Skeletal muscle tissue (tissue), 4 donors: ENCODE data around the gene FAM181A. TPM values are rescaled to one million over a fixed set of nuclear protein-coding genes. Genes with fewer than 3 reads are reported as not detected.

Source experiments
- H3K27ac ChIP-seq: one replicate; pipeline ENCODE4 v1.7.0; 2013; ENCODE audit warnings: mild to moderate bottlenecking, low read depth, low read length, inconsistent platforms
- H3K27me3 ChIP-seq, 3 donors: one replicate each; pipeline ENCODE4 v1.7.0; 2013; ENCODE audit warnings: low read length in 3 of 3; ENCODE audit not compliant: control insufficient read depth in 3 of 3, insufficient read depth in 3 of 3
- H3K36me3 ChIP-seq, 3 donors: one replicate each; pipeline ENCODE4 v1.7.0; 2013; ENCODE audit warnings: low read length in 3 of 3; ENCODE audit not compliant: control insufficient read depth in 3 of 3, insufficient read depth in 3 of 3
- H3K4me1 ChIP-seq, 3 donors: one replicate each; pipeline ENCODE4 v1.7.0; 2013; ENCODE audit warnings: low read length in 3 of 3, mild to moderate bottlenecking in 3 of 3; ENCODE audit not compliant: control insufficient read depth in 3 of 3, insufficient read depth in 3 of 3
- H3K4me3 ChIP-seq, 3 donors: one replicate each; pipeline ENCODE4 v1.7.0; 2013; ENCODE audit warnings: low read length in 3 of 3
- H3K9ac ChIP-seq, 3 donors: one replicate each; pipeline ENCODE4 v1.7.0; 2013; ENCODE audit warnings: low read length in 3 of 3, mild to moderate bottlenecking in 3 of 3, moderate library complexity in 2 of 3, low read depth in 1 of 3
- H3K9me3 ChIP-seq, 3 donors: one replicate each; pipeline ENCODE4 v1.7.0; 2013; ENCODE audit warnings: low read length in 3 of 3; ENCODE audit not compliant: control insufficient read depth in 3 of 3
- total RNA-seq: library from RNA; depleted of rRNA; stranded (reverse); fragments of >200 nt; gene quantifications from one replicate; pipeline ENCODE4 v1.2.3, GENCODE V29; 2014
- donor health status: Osteomylitis.

FAM181A gene
- not detected for total RNA-seq

GRCh38 chr14:93926873-93927799 is at the start of gene FAM181A:
Gene FAM181A (plus strand): TSS chr14:93927344. CDS start chr14:93928286, 942 bp downstream.
- H3K36me3 ChIP-seq = peaks cover 10 to 17% (median 14%) of the 10 kb centered on the region in 3 donors
- H3K9ac ChIP-seq = no peak within 1 kb of the TSS
- no peaks in the 10 kb centered on the region for H3K27me3 ChIP-seq
- H3K9me3 ChIP-seq = no peaks in the 10 kb centered on the region
- H3K4me3 ChIP-seq = no peak within 1 kb of the TSS
- H3K27ac ChIP-seq = no peak within 1 kb of the TSS
- peaks cover 0 to 3% (median 0%) of the 10 kb centered on the region in 3 donors for H3K4me1 ChIP-seq

- H3K4me1 ChIP-seq = peaks cover 7 to 13% (median 11%) of the 10 kb centered on the region in 3 donors
- H3K27me3 ChIP-seq = peaks cover 0 to 2% (median 0%) of the 10 kb centered on the region in 3 donors
- H3K9me3 ChIP-seq = no peaks in the 10 kb centered on the region
- no peak overlapping the region for H3K9ac ChIP-seq
- no peaks in the 10 kb centered on the region for H3K36me3 ChIP-seq
- H3K27ac ChIP-seq = no peak overlapping the region
- H3K4me3 ChIP-seq = no peak overlapping the region
These were observed 48.9 kb upstream of the FAM181A start for GRCh38 chr14:93878212-93878611.

GRCh38 chr14:93878871-93879270 is 48.3 kb upstream of the FAM181A start:
- Histone ChIP-seq H3K36me3 (no peaks in the 10 kb centered on the region), H3K9ac (no peak overlapping the region), H3K27ac (no peak overlapping the region), H3K4me3 (no peak overlapping the region), H3K9me3 (no peaks in the 10 kb centered on the region), H3K4me1 (peaks cover 7 to 13% (median 11%) of the 10 kb centered on the region in 3 donors), H3K27me3 (peaks cover 0 to 2% (median 0%) of the 10 kb centered on the region in 3 donors)

- peak overlapping the region in 1 of 3 donors; percentile 56 for H3K4me3 ChIP-seq
These were observed 47.7 kb upstream of the FAM181A start for GRCh38 chr14:93879362-93879983.

GRCh38 chr14:93880021-93880820 is 46.9 kb upstream of the FAM181A start:
- Histone ChIP-seq H3K9ac (peak overlapping the region in 1 of 3 donors; percentile 40), H3K27ac (no peak overlapping the region), H3K36me3 (no peaks in the 10 kb centered on the region), H3K9me3 (no peaks in the 10 kb centered on the region), H3K4me1 (peaks cover 7 to 13% (median 11%) of the 10 kb centered on the region in 3 donors), H3K4me3 (peak overlapping the region; percentile 10 to 56 (median 22)), H3K27me3 (peaks cover 0 to 2% (median 0%) of the 10 kb centered on the region in 3 donors)

More at GRCh38 chr14:93879362-93879983, 47.7 kb upstream of the FAM181A start:
- Histone ChIP-seq H3K36me3 (no peaks in the 10 kb centered on the region), H3K27ac (no peak overlapping the region), H3K27me3 (peaks cover 0 to 2% (median 0%) of the 10 kb centered on the region in 3 donors), H3K9ac (no peak overlapping the region), H3K4me1 (peaks cover 7 to 13% (median 11%) of the 10 kb centered on the region in 3 donors), H3K9me3 (no peaks in the 10 kb centered on the region)

GRCh38 chr14:93884950-93885349 is 42.2 kb upstream of the FAM181A start:
- Histone ChIP-seq H3K27ac (no peak overlapping the region), H3K4me3 (no peak overlapping the region), H3K36me3 (no peaks in the 10 kb centered on the region), H3K9me3 (no peaks in the 10 kb centered on the region), H3K27me3 (peaks cover 2 to 14% (median 12%) of the 10 kb centered on the region in 3 donors), H3K9ac (no peak overlapping the region), H3K4me1 (peaks cover 6 to 10% (median 7%) of the 10 kb centered on the region in 3 donors)

GRCh38 chr14:93888995-93889394 is 38.1 kb upstream of the FAM181A start:
- Histone ChIP-seq H3K4me1 (peaks cover 6 to 9% (median 9%) of the 10 kb centered on the region in 3 donors), H3K27ac (no peak overlapping the region), H3K4me3 (no peak overlapping the region), H3K36me3 (no peaks in the 10 kb centered on the region), H3K9me3 (no peaks in the 10 kb centered on the region), H3K9ac (no peak overlapping the region), H3K27me3 (peaks cover 2 to 14% (median 9%) of the 10 kb centered on the region in 3 donors)

- no peaks in the 10 kb centered on the region for H3K36me3 ChIP-seq
- H3K27me3 ChIP-seq = peaks cover 2 to 14% (median 9%) of the 10 kb centered on the region in 3 donors
- H3K4me1 ChIP-seq = peaks cover 6 to 9% (median 9%) of the 10 kb centered on the region in 3 donors
- no peaks in the 10 kb centered on the region for H3K9me3 ChIP-seq
- H3K27ac ChIP-seq = no peak overlapping the region
- H3K4me3 ChIP-seq = no peak overlapping the region
- no peak overlapping the region for H3K9ac ChIP-seq
These were observed 37.2 kb upstream of the FAM181A start for GRCh38 chr14:93889739-93890483.
